HG03196 (cell line): ENCODE measurements around the gene SCN2B.

Experiments used
- ATAC-seq: cut with Tn5 transposase; IDR thresholded peaks from one replicate; pipeline ENCODE4 v1.9.1; 2021; ENCODE audit not compliant: unreplicated experiment

The SCN2B gene

DNA sequence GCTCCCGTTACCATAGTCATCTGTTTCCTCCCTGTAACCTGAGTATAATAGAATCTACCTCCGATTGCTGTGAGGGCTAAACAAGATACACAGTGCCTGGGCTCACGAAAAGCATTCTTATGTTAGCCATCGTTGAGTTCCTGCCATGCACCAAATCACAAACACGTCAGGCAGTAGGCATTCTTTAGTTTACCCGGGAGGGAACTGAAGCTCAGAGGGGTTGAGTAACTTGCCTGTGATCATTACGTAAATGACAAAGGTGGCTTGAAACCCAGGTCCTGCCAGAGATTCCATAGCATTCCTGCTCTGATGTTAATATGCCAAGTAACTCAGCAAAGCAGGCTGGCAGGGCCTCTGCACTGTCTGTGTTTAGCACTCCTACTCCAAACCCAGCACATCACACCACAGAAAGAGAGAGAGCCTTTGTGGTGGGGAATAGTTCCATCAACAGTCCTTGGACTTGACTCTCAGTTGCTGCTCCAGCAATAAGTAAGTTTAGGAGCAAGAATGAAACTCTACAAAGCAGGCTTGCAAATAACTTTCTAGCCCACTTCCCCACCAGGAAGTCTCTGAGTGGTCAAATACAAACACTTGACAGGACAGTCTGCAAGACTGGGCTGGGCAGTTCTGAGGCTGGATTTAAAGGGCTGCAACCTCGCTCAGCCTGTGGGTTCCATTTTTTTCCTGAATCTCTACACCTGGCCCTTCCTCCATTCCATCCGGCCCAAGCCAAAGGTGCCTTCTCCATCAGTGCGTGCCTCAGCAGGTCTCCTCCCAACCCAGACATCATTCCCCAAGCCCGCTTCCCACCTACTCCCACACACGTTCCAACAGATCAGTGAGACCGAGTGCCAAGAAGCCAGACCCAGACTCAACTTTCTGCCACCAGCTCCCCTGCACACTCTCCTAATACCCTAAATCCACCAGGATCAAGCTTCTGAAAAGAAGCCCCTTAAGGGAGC is 1.1 kb downstream of the SCN2B start:
- no peak for ATAC-seq

DNA sequence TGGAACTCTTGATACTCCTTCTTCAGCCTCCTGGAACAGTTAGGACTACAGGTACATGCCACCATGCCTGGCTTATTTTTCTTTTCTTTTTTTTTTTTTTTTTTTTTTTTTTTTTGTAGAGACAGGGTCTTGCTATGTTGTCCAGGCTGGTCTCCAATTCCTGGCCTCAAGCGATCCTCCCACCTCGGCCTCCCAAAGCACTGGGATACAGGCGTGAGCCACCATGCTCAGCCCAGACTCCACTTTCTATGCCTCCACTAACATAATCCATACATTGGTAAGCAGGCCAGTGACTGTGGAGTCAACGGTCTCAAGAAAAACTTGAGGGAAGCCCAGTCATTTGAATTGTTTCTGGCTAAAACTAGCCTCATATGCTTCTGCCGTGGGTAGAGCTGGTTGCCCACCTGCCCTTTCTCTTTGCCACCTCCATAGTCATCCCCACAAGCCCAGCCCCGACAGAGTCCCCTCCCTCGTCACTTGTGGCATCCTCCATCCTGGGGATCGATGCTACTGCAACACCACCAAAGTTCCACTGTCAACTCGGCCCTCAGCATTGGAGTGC is 2.4 kb downstream of the SCN2B start:
- ATAC-seq: no peak

DNA sequence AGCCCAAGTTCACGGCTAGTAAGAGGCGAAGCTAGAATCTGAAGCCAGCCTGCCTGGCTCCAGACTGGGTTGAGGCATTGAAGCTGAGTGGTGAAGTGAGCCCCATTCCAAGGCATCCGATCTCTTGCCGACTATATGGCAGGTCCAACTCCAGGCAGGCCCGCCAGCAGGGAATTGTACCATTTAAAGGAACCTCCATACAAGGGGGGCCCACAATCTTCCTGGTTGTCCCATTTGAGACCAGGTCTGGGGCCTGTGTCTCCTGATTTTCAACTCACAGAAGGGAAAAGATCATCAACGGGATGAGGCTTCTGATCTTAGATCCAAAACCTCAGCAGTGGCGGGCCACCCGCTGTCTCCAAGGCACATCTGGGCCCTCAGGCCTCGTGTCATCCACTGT is 4.1 kb downstream of the SCN2B start:
- ATAC-seq: no peak

DNA sequence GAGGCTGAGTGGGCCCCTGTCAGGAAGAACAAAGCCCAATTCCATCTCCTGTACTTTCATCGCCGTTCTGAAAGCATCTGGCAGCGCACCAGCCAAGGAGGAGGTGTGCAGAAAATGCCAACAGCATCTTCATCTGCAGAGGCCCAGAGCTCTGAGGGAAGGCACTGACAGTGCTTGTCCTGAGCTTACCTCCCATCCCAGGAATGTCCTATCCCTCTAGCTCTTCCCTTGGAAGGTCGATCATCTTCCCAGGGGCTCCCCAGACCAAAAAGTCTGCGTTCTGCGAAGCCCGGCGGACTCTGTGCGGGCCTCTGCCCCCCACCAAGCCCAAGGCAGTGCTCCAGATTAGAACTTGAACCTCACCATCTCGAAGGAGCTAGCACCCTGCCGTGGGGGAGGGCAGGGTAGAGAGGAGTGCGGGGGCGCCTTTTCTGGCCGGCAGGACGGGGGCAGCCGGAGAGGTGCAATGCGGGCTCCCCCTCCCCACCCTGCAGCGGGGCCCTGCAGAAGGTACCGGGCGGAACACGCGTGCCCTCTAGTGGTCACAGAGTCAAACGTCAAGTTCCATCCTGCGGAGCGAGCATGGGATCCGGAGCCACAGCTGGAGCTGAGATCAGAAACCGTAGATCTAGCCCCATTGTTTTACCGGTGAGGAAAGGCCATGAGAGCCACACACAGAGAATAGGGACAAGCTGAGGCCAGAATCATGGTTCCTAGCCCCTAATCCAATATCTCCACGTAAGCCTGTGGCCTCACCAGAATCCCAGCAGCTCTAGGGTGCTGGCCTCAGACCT is 5.0 kb downstream of the SCN2B start:
- no peak for ATAC-seq

DNA sequence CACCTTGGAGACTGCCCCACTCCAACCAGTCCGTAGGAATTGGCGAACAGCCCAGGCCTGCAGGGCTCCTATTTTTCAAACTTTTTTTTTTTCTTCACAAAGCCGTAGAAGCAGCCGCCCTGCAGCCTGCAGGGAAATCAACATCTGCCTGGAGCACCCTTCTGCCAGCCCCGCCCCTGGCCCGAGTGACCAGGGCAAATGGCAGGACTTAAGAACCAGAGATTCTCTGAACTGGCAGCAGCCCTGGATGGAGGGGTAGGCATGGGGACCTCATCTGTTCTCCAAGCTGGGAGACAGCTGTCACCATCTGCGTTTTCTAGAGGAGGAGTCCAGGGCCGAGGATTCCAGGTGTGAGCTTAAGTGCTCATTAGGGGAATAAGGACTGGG is 5.6 kb downstream of the SCN2B start:
- no peak for ATAC-seq

DNA sequence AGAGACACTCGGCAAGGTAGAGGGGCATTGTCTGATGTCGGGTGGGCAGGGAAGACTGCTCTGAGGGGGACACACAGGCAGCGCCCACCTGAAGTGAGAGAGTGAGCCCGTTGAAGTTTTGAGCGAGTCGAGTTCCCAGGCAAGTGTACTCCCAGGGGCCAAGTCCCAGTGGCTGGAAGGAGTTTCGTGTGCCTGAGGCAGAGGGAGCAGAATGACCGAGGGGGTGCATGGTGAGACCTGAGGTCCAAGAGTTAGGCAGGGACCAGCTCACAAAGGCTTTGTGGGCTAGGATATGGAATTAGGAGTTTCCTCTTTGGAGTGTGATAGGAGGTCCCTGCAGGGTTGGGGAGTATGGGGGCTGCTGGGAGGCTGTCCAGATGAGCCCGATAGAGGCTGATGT is 6.2 kb downstream of the SCN2B start:
- ATAC-seq: no peak

DNA sequence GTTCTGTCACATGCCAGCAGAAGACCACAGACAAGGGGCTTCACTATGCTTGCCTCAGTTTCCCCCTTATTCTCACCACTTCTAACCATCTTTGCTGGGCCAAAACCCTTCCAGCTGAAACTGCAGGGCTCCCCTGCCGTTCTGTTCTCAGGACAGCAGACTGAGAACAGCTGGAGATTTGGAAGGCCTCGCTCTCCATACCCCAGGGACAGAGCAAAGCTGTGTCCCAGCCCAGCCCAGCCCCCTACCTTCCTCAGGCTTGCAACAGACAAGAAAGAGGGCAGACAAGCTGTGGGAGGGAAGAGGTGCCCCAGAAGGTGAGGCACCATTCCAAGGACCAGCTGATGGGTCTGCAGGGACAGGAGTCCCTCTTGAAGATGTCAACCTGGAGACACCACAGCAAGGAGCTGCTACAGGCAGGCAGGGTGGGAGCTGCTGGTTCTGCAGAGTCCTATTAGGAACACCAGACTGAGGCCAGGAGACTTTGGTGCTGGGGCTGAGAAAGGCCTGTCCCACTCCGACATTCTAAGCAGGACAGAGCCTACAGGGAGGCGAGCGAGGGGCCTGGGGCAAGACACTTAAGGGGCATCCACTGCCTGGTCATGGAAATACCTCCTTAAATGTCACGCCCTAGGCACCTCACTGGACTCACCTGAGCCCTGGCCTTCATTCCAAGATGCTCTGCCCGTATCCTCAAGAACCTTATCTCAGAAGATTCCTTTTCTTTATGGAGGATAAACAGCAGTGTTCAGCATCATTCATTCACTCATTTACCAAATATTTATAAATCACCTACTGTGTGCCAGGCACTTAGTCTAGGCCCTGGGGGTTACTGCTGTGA is 6.9 kb downstream of the SCN2B start:
- no peak for ATAC-seq

DNA sequence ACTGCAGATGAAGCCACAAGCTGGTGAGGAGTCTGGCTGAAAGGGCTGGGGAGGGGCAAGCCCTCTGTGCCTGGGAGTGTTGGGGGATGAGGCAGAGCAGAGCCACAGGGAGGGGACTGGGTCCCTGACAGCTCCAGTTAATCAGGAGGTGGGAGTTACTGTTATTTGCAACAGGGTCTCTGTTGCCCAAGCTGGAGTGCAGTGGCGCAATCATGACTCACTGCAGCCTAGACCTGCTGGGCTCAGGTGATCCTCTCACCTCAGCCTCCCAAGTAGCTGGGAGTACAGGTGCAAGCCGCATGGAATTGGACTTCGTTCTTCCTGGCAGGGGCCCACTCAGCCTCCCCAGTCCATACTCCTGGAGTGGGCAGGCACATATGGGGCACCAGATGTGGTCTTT is 7.7 kb downstream of the SCN2B start:
- ATAC-seq: no peak

DNA sequence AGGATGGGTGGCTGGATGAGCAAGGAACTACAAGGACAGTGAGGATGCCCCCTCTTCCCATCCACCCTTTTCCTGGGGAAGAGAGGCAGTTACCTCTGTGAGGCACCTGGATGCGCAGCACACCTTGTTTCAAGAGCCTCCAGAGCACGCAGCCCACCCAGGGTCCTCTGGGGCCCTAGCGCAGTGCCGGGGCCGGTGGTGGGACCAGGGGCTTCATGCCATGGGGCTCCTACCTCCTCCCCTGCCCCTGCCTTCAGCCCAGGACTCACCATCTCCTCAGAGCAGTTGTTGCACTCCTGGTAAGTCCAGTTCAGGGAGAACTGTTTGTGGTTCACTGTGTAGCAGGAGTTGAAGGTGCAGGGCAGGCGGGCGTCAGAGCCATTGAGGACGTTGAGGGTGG is 8.1 kb downstream of the SCN2B start:
- no peak for ATAC-seq

DNA sequence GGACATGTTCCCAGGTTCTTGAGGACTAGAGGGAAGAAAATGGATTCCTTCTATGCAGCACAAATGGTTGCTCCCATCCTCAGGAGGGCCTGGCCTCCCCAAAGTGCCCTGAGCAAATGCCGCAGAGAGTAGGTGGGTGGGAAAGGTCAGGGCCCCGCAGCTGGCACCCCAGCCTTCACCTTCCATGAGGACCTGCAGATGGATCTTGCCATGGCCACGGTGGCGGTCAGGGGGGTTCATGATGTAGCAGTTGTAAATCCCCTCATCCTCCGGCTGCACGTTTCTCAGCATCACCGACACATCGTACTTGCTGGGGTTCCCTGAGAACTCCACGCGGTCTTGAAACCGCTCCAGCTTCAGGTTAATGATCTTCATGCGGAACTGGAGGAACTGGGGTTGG is 8.5 kb downstream of the SCN2B start:
- ATAC-seq: no peak

DNA sequence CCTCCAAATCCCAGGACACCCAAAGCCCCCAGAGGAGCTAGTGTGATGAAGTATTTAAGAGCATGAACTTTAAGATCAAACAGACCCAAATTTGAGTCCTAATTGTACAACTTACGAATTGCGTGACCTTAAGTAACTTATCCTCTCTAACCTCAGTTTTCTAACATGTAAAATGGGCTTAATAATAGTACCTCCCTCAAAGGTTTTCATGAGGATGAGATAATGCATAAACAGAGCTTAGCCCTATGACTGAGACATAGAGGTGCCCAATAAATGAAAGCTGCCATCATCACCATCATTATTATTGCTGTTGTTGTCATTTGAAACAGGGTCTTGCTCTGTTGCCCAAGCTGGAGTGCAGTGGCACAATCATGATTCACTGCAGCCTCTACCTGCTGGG is 9.2 kb downstream of the SCN2B start:
- ATAC-seq: no peak

DNA sequence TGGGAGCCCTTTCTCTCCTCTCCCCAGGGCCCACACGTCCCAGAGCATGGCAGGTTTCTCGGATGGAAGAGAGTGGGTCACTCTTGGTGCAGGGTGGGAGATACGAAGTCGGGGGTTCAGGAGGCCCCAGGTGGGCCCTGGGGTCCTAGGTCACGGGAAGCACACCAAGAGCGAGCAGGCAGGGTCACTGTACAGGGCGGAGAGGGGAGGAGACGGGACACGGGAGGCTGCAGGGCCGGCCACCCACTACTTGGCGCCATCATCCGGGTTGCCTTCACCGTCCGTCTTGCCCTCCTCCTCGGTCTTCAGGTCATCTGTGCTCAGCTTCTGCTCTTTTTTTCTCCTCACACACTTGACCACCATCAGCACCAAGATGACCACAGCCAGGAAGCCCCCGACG is 9.8 kb downstream of the SCN2B start:
- ATAC-seq: no peak

DNA sequence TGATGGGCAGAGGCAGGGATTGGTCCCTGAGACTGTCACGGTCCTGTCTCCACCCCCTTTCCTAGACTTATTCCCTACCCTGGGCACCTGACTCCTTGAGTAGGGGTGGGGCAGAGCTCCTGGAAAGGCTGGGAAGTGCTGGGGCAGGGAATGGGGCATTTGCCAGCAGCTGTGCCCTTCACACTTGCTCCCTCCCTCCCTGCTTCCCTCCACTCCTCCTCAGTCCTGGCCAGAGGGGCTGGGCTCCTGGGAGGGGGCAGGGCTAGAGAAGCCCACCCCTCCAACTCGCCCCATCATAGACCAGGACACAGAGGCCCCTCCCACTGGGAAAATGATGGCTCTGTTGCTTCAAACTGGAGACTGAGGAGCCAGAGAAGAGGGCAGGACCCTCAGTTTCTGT is 11.6 kb downstream of the SCN2B start:
- no peak for ATAC-seq

DNA sequence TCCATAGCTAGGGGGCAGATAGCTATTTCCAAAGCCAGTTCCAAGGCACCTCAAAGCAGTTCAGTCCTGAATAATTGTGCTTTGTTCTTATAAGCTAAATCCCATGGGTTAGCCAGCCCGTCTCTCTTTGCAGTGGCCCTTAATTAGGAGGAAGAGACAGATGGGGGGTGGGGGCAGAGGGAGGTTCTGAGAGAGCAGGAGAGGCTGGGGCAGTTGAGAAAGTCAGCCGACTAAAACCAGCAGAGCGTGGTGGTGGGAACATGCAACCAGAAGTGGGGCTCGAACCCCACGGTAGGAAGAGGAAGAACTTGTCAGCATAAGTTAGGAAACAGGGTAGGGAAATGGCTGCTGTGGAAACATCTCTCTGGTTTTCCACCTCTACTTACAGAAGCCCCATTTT is 12.9 kb downstream of the SCN2B start:
- no peak for ATAC-seq

DNA sequence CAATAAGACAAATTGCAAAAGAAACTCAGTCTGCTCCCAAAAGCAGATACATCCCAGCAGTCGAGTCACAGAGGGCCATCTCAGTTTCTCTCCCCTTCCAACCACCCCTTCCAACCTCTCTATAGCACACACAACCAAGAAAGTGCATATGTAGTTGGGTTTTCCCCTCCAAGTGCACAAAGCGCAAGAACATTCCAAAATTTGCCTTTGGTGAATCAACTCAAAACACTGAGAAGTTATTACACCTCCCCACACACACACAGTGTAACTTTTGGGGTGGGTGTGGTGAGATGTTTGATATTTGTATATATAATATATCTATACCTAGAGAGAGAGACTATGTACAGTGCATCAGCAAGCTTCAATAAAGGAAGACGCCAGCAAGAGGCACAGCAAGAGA is 13.6 kb downstream of the SCN2B start:
- no peak for ATAC-seq

DNA sequence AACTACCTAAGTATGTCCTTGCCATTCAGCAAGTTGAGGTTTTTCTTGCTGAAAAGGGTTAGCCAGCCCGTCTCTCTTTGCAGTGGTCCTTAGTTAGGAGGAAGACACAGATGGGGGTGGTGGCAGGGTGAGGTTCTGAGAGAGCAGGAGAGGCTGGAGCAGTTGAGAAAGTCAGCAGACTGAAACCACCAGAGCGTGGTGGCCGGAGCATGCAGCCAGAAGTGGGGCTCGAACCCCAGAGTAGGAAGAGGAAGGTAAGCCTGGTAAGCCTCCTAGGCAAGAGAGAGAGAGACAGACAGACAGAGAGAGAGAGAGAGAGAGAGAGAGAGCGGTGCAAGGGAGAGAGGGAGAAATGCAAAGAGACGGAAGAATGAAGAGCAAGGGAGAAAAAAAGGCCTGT is 14.7 kb downstream of the SCN2B start:
- ATAC-seq: no peak

DNA sequence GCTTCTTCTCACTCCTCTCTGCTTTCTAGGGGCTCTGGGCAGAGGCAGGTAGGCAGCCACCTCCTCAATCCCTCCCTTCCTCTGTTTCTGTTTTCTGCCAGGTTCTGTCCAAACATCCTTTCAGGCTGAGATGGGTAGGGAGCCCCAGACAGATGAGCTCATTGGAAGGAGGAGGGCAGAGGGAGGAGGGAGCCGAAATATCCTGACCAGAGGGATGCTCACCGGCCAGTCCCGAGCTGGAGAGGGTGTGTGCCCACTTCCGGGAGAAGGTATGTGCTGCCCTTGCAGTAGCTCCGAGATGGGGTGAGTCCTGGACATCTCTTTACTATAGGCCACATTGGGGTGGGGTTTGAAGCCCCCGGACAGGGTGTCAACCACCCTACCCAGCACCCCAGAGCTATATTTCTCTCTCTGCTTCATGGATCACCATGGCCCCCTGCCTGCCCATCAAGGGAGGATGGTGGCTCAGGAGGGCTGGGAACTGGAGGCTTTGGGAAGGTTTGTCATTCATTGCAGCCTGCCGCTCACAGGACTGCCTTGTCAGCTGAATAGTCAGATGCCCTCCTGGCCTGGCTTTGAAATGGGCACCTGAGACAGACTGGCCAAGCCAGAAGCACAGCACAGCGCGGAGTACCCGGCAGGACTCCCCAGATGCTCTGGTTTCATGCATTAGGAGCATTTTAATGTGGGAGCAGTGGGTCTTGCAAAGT is 19.1 kb downstream of the SCN2B start:
- no peak for ATAC-seq

DNA sequence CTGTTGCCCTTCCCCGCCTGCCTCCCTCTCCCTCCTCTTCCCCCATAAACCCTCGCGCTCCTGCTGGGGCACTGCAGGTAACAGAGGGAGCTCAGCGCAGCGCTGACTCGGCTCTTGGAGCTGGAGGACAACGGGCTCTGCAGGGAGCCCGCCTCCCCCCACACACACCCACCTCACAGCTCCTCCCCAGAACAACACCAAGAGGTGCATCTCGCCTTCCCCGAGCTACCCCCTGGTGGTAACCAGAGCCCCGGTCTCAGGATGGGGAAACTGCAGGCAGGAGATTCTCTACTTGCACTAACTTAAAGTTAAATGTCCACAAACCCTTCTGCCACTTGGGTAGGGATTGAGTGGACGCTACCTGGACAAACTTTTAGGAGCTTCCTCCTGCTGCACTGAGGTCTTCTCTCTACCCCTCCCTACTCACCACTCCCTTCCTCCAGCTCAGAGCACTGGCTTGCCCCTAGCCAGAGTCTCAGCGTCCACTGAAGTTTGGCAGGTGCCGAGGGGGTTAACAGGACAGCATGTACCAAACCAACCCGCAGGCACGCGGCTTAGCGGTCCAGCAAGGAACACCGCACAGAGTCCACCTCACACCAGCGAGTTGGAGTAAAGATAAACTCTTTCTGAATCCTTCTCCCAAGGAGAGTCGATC is 19.8 kb downstream of the SCN2B start:
- ATAC-seq: no peak

DNA sequence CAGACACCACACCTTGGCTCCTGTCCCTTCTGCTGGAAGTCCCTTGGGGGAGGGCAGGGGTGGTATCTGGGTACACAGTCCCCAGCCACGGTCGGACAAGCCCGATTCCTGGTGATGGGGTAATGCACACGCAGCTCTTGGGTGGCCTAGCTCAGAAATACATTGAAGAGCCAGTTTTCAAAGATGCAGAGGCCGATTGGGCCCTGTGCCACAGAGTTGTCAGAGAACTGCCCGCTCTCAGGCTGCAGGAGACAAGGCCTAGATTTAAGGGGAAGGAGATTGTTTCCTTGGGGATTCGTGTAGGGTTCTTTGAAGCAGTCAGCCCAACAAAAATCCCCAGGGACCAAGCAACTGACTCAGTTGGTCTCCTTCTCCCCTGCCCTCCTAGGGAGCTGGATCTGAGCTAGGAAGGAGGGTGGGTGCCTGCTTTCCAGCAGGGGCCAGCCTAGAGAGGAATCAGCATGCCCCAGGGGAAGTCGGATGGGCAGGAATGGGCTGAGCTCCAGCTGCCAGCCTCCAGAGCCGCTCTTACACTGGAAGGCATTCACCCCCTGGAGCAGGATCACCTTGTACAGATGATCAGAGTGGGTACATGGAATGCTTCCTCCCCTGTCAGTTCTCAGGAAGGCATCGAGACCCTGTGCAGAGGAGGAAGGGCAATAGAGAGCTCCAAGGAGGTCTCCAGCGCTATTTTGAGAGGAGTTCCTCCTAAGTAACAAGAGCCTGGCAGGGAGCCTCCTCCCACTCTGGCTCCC is 20.5 kb downstream of the SCN2B start:
- no peak for ATAC-seq
